ENCODE measurements around the gene FAF2.

FAF2 gene

DNA sequence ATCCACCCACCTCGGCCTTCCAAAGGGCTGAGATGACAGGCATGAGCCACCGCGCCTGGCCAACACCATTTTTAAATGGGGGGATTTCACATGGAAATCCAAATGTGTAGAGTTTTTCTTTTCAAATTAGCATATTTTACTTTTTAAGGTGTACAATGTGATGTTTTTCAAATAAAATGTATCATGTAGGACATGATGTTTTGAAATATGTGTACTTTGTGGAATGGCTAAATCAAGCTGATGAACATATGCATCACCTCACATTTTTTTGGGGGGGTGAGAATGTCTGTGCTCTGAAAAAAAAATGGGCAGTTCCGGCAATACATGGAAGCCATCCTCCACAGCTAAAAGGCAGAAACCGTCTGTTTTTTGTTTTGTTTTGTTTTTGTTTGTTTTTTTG is 3.4 kb upstream of the FAF2 start:
- Histone ChIP-seq H3K27ac (no peak overlapping the region), H3K9me3 (ENCODE audit: control insufficient read depth, low read length) (no peaks in the 10 kb centered on the region), H3K4me2 (ENCODE audit: low read length) (no peak overlapping the region), H3K27me3 (ENCODE audit: control insufficient read depth, insufficient read depth, low read length) (no peaks in the 10 kb centered on the region), H3K36me3 (ENCODE audit: control insufficient read depth, insufficient read depth, low read length) (no peaks in the 10 kb centered on the region), H3K9ac (no peak overlapping the region), H2AFZ (no peak overlapping the region), H3K4me3 (ENCODE audit: low read depth, low read length) (no peak overlapping the region), H3K4me1 (peaks cover 7% of the 10 kb centered on the region), H3K79me2 (peaks cover 11% of the 10 kb centered on the region)
- TF ChIP-seq, protein P1, sequence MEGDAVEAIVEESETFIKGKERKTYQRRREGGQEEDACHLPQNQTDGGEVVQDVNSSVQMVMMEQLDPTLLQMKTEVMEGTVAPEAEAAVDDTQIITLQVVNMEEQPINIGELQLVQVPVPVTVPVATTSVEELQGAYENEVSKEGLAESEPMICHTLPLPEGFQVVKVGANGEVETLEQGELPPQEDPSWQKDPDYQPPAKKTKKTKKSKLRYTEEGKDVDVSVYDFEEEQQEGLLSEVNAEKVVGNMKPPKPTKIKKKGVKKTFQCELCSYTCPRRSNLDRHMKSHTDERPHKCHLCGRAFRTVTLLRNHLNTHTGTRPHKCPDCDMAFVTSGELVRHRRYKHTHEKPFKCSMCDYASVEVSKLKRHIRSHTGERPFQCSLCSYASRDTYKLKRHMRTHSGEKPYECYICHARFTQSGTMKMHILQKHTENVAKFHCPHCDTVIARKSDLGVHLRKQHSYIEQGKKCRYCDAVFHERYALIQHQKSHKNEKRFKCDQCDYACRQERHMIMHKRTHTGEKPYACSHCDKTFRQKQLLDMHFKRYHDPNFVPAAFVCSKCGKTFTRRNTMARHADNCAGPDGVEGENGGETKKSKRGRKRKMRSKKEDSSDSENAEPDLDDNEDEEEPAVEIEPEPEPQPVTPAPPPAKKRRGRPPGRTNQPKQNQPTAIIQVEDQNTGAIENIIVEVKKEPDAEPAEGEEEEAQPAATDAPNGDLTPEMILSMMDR (IDR thresholded peaks at IDR 0.05), result no peak

DNA sequence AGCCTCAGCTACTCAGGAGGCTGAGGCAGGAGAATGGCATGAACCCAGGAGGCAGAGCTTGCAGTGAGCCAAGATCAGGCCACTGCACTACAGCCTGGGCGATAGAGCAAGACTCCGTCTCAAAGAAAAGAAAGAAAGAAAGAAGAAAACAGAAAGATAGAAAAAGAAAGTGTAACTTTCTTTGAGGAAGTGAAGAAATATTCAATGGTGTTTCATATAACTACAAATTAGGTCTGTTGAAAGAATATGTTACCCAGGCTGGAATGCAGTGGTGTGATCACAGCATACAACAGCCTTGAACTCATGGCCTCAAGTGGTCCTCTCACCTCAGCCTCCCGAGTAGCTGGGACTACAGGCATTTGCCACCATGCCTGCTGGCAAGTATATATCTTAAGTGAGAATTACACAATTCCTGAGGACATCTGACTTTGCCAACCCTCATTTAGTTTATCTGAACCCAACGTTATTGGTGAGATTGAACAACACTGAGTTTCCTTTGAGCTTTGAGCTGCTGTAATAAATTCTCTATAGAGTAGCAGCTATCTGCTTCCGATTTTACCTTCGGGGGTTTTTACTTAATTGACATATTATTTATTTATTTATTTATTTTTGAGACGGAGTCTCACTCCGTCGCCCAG is 2.0 kb upstream of the FAF2 start:
- Histone ChIP-seq H3K27ac (no peak overlapping the region), H3K9me3 (ENCODE audit: control insufficient read depth, low read length) (no peaks in the 10 kb centered on the region), H3K79me2 (peaks cover 19% of the 10 kb centered on the region), H3K27me3 (ENCODE audit: control insufficient read depth, insufficient read depth, low read length) (no peaks in the 10 kb centered on the region), H3K4me3 (ENCODE audit: low read depth, low read length) (no peak overlapping the region), H3K36me3 (ENCODE audit: control insufficient read depth, insufficient read depth, low read length) (no peaks in the 10 kb centered on the region), H3K4me1 (peaks cover 7% of the 10 kb centered on the region), H3K9ac (no peak overlapping the region), H3K4me2 (ENCODE audit: low read length) (no peak overlapping the region), H2AFZ (no peak overlapping the region)
- TF ChIP-seq, protein P1 (IDR thresholded peaks at IDR 0.05), result no peak

DNA sequence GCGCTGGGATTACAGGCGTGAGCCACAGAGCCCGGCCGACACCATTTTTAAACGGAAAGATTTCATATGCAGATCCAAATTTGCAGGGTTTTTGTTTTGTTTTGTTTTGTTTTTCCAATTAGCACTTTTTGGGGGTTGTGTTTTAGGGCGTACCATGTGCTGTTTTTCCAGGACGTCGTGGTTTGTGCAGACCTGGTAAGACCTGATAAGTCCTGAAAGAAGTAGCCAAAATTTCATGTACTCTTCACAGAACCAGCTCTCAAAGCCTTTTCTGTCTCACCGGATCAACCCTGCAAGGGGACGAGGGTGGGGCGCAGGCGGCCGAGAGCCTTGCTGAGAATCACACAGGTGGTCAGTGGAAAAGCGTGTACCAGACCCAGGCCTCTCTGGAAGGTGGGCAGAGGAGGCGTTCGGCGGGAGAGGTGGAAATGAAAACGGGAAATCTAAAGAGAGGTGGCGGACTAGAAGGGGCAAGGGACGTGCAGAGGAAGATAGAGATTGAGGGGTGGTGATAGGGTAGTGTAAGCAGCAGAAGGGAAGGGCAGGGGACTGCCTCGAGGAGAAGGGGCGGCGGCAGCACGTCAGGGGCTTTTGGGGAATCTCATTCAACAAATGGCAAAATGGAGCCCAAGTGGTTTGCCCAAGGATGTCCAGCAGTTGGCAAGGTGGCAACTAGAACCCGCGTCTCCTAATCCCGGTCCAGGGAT is 1.1 kb upstream of the FAF2 start:
- Histone ChIP-seq H3K4me1 (peaks cover 7% of the 10 kb centered on the region), H3K27ac (peak overlapping the region; percentile 92), H3K9ac (no peak overlapping the region), H3K79me2 (peaks cover 24% of the 10 kb centered on the region), H3K9me3 (ENCODE audit: control insufficient read depth, low read length) (no peaks in the 10 kb centered on the region), H3K36me3 (ENCODE audit: control insufficient read depth, insufficient read depth, low read length) (no peaks in the 10 kb centered on the region), H3K4me3 (ENCODE audit: low read depth, low read length) (peak overlapping the region; percentile 79), H2AFZ (peak overlapping the region; percentile 89), H3K27me3 (ENCODE audit: control insufficient read depth, insufficient read depth, low read length) (no peaks in the 10 kb centered on the region), H3K4me2 (ENCODE audit: low read length) (peak overlapping the region; percentile 97)
- TF ChIP-seq, protein P1 (IDR thresholded peaks at IDR 0.05), result no peak

DNA sequence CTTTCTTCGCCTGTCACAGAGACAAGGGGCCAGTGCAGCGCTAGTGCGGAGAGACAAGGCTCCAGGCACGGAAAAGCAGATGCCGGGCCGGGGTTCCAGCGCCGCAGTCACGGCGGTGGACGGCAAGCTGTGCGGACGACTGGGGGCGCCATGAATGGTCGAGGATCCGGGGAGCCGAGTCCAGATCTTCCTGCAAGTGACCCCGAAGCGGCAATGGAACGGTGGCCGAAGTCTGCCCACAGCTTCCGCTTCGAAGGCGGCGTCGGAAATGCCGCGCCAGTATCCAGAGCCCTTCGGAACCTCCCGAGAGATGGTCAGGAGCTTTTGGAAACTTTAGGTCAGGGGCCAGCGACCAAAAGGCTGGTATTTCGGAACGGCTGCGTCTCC is 601 bp upstream of the FAF2 start:
- peak overlapping the region; percentile 89 for H2AFZ ChIP-seq
- TF ChIP-seq, protein P1 (IDR thresholded peaks at IDR 0.05), result no peak
- H3K27ac ChIP-seq, result peak overlapping the region; percentile 92
- H3K27me3 ChIP-seq (ENCODE audit: control insufficient read depth, insufficient read depth, low read length), result no peaks in the 10 kb centered on the region
- H3K79me2 ChIP-seq, result peaks cover 30% of the 10 kb centered on the region
- no peaks in the 10 kb centered on the region for H3K36me3 ChIP-seq (ENCODE audit: control insufficient read depth, insufficient read depth, low read length)
- no peak overlapping the region for H3K9ac ChIP-seq
- H3K4me1 ChIP-seq, result peaks cover 7% of the 10 kb centered on the region
- H3K9me3 ChIP-seq (ENCODE audit: control insufficient read depth, low read length), result no peaks in the 10 kb centered on the region
- peak overlapping the region; percentile 97 for H3K4me2 ChIP-seq (ENCODE audit: low read length)
- H3K4me3 ChIP-seq (ENCODE audit: low read depth, low read length), result peak overlapping the region; percentile 79

Measured in parathyroid adenoma (tissue), 2 donors.